ENCODE data around the gene METAP2. TPM values are rescaled to one million over a fixed set of nuclear protein-coding genes. Genes with fewer than 3 reads are reported as not detected.

Gene METAP2
- total and polyA plus RNA-seq, 8 donors: 22.4 to 57.2 (median 31.6) TPM

- TF ChIP-seq CTCF (IDR thresholded peaks at IDR 0.05): no peak
- ATAC-seq: no peak
- DNase-seq: no peak
- WGBS, 2 donors: 85 to 92% methylated on average over 5 of the region's 5 CpGs
- intact Hi-C loops (cut with DNase I): no loop called here
- no peak for FAIRE-seq
- Histone ChIP-seq H3K36me3 (no peaks in the 10 kb centered on the region), H3K9me3 (no peaks in the 10 kb centered on the region), H3K27ac (no peak overlapping the region), H3K4me3 (no peak overlapping the region), H3K27me3 (no peaks in the 10 kb centered on the region), H3K4me1 (no peaks in the 10 kb centered on the region)
These were observed 79.4 kb downstream of the METAP2 start for GRCh38 chr12:95553197-95553943.

GRCh38 chr12:95554532-95555071 lies 80.7 kb downstream of the METAP2 start:
- H3K4me1 ChIP-seq: no peaks in the 10 kb centered on the region
- no peak for FAIRE-seq
- intact Hi-C loops (cut with DNase I): no loop called here
- no peak for TF ChIP-seq CTCF (IDR thresholded peaks at IDR 0.05)
- 21 to 25% methylated on average over 4 of the region's 4 CpGs for WGBS, 2 donors
- H3K4me3 ChIP-seq: no peak overlapping the region
- ATAC-seq: no peak
- no peaks in the 10 kb centered on the region for H3K9me3 ChIP-seq
- no peak overlapping the region for H3K27ac ChIP-seq
- DNase-seq: no peak
- no peaks in the 10 kb centered on the region for H3K27me3 ChIP-seq
- H3K36me3 ChIP-seq: no peaks in the 10 kb centered on the region

- Histone ChIP-seq H3K9me3 (no peaks in the 10 kb centered on the region), H3K4me3 (no peak overlapping the region), H3K27me3 (no peaks in the 10 kb centered on the region), H3K27ac (no peak overlapping the region), H3K4me1 (no peaks in the 10 kb centered on the region), H3K36me3 (no peaks in the 10 kb centered on the region)
- no peak for FAIRE-seq
- DNase-seq: no peak
- intact Hi-C loops (cut with DNase I): no loop called here
- 62 to 78% methylated on average over 1 of the region's 1 CpG for WGBS, 2 donors
- no peak for TF ChIP-seq CTCF (IDR thresholded peaks at IDR 0.05)
- ATAC-seq: no peak
These were observed 83.7 kb downstream of the METAP2 start for GRCh38 chr12:95557625-95558024.

Other genes starting within 250 kb of the METAP2 start
- 1 to 10 TPM; 2.1 to 4.3 (median 2.4) TPM for gene USP44, start 77.3 kb downstream of the METAP2 start, total RNA-seq
- 1 to 10 TPM; 2.2 to 2.4 TPM for gene USP44, start 77.3 kb downstream of the METAP2 start, polyA plus RNA-seq

All from pancreas (tissue), 10 donors.